Measurements from ENCODE around the gene GCH1. TPM values are rescaled to one million over a fixed set of nuclear protein-coding genes. Genes with fewer than 3 reads are reported as not detected.
A peak's percentile ranks its signal among the peaks of the same experiment; 100 is the strongest.

The GCH1 gene, protein sequence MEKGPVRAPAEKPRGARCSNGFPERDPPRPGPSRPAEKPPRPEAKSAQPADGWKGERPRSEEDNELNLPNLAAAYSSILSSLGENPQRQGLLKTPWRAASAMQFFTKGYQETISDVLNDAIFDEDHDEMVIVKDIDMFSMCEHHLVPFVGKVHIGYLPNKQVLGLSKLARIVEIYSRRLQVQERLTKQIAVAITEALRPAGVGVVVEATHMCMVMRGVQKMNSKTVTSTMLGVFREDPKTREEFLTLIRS
- 13.7 TPM for polyA plus RNA-seq (2012; ENCODE audit: low read depth, missing spikeins)

DNA sequence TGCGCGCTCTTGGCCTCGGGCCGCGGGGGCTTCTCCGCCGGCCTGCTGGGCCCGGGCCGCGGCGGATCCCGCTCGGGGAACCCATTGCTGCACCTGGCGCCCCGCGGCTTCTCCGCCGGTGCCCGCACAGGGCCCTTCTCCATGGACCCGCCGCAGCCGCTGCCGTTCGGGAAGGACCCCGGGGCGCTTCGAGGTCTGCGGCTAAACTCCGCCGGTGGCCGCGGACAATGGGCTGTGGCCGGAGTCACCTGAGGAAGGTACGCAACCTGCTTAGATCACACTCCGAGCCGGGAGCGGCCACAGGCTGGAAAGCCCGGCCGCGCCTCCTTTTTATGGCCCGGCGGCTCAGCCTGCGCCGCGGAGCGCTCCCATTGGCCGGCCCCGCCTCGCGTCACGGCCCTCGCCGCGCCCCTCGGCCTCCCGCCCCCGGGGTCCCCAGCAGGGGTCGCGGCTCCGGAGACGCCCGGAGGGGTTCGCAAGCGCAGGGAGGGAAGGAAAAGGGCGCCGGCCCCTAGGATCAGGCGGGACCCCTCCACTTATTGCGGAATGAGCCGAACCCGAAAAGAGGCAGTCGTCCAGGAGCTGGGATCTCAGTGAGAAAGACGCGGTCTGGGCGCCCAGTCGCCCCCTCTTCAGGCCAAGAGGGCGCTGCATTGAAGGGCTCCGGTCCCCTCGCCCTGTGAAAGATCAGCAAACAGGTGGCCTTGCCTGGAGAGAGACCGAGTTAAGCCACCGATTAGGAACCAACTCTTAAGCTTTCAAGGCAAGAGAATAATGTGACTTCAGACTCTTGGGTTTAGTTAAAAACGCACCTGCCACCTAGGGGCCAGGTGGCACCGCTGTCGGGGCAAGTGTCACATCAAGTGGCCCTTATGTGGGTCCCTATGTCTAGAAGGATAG is at the start of gene GCH1:
GCH1 (minus strand) TSS at position 306 of the 900 bp plus-strand sequence; CDS start at position 143, 163 bp downstream.
- FAIRE-seq (peak; percentile 94), DNase-seq (ENCODE audit: insufficient read length, low spot score) (peak; percentile 67)
- TF ChIP-seq POLR2A (IDR thresholded peaks at IDR 0.05; ENCODE audit: low read depth, low read length), result peak; percentile 97
- TF ChIP-seq POLR2AphosphoS5 (IDR thresholded peaks at IDR 0.05; ENCODE audit: low read depth, low read length), result peak; percentile 94
- TF ChIP-seq POU2F2 (IDR thresholded peaks at IDR 0.05; ENCODE audit: low read depth, low read length), result peak; percentile 68
- TF ChIP-seq SPI1 (IDR thresholded peaks at IDR 0.05; ENCODE audit: low read depth, low read length), result no peak
- TF ChIP-seq TAF1 (IDR thresholded peaks at IDR 0.05; ENCODE audit: low read depth, low read length), result peak; percentile 59; the same call in 1 of the 2 replicates
- TF ChIP-seq PAX5 (IDR thresholded peaks at IDR 0.05; ENCODE audit: insufficient read depth, low read length, severe bottlenecking), result no peak

DNA sequence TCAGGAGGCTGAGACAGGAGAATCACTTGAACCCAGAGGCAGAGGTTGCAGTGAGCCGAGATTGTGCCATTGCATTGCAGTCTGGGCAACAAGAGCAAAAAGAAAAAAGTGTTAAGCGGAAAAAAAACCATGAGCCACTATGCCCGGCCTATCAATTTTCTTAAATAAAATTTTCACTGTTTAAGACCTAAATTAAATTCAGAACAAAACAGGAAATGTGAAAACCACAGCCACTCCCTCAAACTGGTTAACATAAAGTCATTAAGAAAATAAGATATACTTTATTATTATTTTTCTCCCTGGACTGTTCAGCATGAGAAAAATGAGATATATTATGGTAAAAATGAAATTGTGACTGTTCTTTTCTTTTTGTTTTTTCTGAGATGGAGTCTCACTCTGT is 44.6 kb upstream of the GCH1 start:
- DNase-seq (ENCODE audit: insufficient read length, low spot score) (no peak), FAIRE-seq (no peak)
- TF ChIP-seq PAX5 (IDR thresholded peaks at IDR 0.05; ENCODE audit: insufficient read depth, low read length, severe bottlenecking) (no peak), POLR2A (IDR thresholded peaks at IDR 0.05; ENCODE audit: low read depth, low read length) (no peak), SPI1 (IDR thresholded peaks at IDR 0.05; ENCODE audit: low read depth, low read length) (no peak), POLR2AphosphoS5 (IDR thresholded peaks at IDR 0.05; ENCODE audit: low read depth, low read length) (no peak), POU2F2 (IDR thresholded peaks at IDR 0.05; ENCODE audit: low read depth, low read length) (no peak), TAF1 (IDR thresholded peaks at IDR 0.05; ENCODE audit: low read depth, low read length) (no peak)

DNA sequence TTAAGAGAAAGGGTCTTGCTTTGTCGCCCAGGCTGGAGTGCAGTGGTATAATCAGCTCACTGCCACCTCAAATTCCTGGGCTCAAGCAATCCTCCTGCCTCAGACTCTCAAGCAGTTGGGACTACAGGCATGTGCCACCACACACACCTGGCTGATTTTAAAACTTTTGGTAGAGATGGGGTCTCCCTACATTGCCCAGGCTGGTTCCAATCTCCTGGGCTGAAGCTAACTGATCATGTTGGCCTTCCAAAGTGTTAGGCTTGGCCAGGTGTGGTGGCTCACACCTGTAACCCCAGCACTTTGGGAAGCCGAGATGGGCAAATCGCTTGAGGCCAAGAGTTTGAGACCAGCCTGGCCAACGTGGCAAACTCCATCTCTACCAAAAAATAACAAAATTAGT is 43.9 kb upstream of the GCH1 start:
- TF ChIP-seq POLR2AphosphoS5 (IDR thresholded peaks at IDR 0.05; ENCODE audit: low read depth, low read length) (no peak), POU2F2 (IDR thresholded peaks at IDR 0.05; ENCODE audit: low read depth, low read length) (no peak), POLR2A (IDR thresholded peaks at IDR 0.05; ENCODE audit: low read depth, low read length) (no peak), TAF1 (IDR thresholded peaks at IDR 0.05; ENCODE audit: low read depth, low read length) (no peak), PAX5 (IDR thresholded peaks at IDR 0.05; ENCODE audit: insufficient read depth, low read length, severe bottlenecking) (no peak), SPI1 (IDR thresholded peaks at IDR 0.05; ENCODE audit: low read depth, low read length) (no peak)
- FAIRE-seq, result no peak
- DNase-seq (ENCODE audit: insufficient read length, low spot score), result no peak

DNA sequence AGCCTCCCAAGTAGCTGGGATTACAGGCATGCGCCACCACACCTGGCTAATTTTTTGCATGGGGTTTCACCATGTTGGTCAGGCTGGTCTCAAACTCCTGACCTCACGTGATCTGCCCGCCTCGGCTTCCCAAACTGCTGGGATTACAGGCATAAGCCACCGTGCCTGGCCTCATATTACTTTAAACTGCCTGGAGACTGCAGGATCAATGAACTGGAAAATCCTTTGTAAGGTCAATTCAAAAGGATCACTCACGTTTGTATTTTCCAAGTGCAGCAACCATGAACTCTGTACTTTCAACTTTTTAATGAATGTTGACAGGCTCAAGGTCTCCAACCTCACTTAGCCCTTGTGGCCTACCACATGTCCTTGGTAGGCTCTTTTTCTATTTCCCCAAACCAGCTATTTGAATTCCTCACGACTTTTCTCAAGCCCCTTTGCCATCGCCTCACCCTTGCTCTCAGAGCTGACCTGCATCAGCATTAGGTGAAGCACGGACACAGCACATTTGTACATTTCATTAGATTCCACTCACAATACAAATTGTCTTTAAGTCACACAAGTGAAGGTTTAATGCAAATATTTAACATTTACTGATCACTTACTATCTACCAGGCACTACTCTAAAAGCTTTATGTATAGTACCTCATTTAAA is 42.2 kb upstream of the GCH1 start:
- FAIRE-seq (no peak), DNase-seq (ENCODE audit: insufficient read length, low spot score) (no peak)
- no peak for TF ChIP-seq TAF1 (IDR thresholded peaks at IDR 0.05; ENCODE audit: low read depth, low read length)
- no peak for TF ChIP-seq POLR2AphosphoS5 (IDR thresholded peaks at IDR 0.05; ENCODE audit: low read depth, low read length)
- TF ChIP-seq POU2F2 (IDR thresholded peaks at IDR 0.05; ENCODE audit: low read depth, low read length), result no peak
- TF ChIP-seq PAX5 (IDR thresholded peaks at IDR 0.05; ENCODE audit: insufficient read depth, low read length, severe bottlenecking), result no peak
- TF ChIP-seq POLR2A (IDR thresholded peaks at IDR 0.05; ENCODE audit: low read depth, low read length), result no peak
- no peak for TF ChIP-seq SPI1 (IDR thresholded peaks at IDR 0.05; ENCODE audit: low read depth, low read length)

DNA sequence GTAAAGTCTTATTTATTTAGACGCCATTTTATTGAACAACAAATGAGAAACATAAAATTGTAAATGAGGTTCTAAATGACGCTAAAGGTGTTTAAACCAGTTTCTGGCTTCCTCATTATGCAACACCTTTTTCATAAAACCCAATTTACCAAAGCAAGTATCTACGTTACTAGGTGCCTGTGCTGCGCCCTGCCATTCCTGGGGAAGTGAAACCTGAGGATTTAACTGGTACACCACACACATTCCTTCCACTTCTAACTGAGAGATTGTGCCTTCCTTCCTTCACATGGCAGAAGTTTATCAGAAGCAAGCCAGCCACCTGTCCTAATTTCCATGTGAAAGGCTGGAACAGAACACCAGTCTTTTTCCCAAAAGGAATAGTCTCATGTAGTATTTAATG is 40.3 kb upstream of the GCH1 start:
- DNase-seq (ENCODE audit: insufficient read length, low spot score) (no peak), FAIRE-seq (no peak)
- TF ChIP-seq POLR2A (IDR thresholded peaks at IDR 0.05; ENCODE audit: low read depth, low read length) (no peak), SPI1 (IDR thresholded peaks at IDR 0.05; ENCODE audit: low read depth, low read length) (peak; percentile 79)

DNA sequence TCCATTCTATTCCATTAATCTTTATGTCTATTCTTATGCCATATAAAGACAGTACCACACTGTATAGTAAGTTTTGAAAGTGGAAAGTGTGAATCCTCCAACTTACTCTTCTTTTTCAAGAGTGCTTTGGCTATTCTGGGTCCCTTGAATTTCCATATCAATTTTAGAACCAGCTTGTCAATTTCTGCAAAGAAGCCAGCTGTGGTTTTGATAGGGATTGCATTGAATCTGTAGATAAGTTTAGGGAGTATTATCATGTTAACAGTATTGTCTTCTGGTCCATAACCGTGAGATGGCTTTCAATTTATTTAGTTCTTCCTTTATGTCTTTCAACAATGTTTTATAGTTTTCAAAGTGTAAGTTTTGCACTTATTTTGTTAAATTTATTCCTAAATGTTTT is 34.2 kb upstream of the GCH1 start:
- no peak for FAIRE-seq
- TF ChIP-seq POLR2AphosphoS5 (IDR thresholded peaks at IDR 0.05; ENCODE audit: low read depth, low read length), result no peak
- no peak for TF ChIP-seq PAX5 (IDR thresholded peaks at IDR 0.05; ENCODE audit: insufficient read depth, low read length, severe bottlenecking)
- TF ChIP-seq TAF1 (IDR thresholded peaks at IDR 0.05; ENCODE audit: low read depth, low read length), result no peak
- TF ChIP-seq POLR2A (IDR thresholded peaks at IDR 0.05; ENCODE audit: low read depth, low read length), result no peak
- TF ChIP-seq SPI1 (IDR thresholded peaks at IDR 0.05; ENCODE audit: low read depth, low read length), result no peak
- TF ChIP-seq POU2F2 (IDR thresholded peaks at IDR 0.05; ENCODE audit: low read depth, low read length), result no peak
- no peak for DNase-seq (ENCODE audit: insufficient read length, low spot score)

DNA sequence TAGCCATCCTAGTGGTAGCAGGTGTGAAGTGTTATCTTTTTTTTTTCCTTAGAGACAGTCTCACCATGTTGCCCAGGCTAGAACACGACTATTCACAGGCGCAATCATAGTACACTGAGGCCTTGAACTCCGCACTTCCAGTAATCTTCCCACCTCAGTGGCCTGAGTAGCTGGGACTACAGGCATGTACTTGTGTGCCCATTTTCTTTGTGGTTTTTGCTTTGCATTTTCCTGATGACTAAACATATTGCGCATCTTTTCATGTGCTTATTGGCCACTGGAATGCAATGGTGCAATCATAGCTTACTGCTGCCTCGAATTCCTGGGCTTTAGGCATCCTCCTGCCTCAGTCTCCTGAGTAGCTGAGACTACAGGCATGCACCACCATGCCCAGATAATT is 33.3 kb upstream of the GCH1 start:
- no peak for DNase-seq (ENCODE audit: insufficient read length, low spot score)
- no peak for FAIRE-seq
- no peak for TF ChIP-seq POLR2A (IDR thresholded peaks at IDR 0.05; ENCODE audit: low read depth, low read length)
- TF ChIP-seq PAX5 (IDR thresholded peaks at IDR 0.05; ENCODE audit: insufficient read depth, low read length, severe bottlenecking), result no peak

DNA sequence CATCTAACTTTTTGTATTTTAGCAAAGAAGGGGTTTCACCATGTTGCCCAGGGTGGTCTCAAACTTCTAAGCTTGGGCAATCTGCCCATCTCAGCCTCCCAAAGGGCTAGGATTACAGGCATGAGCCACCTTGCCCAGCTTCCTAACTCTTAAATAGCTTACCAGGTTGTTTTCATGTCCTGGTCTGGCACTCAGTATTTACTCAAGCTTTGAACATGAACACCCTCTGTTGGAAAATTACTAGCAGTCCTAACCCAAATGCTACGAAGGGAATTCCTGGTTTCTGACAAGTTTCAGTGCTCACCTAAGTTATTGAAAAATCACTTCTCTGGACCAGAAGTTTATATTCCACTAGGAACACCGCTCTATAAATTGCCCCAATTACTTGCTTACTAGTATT is 32.5 kb upstream of the GCH1 start:
- no peak for TF ChIP-seq POLR2A (IDR thresholded peaks at IDR 0.05; ENCODE audit: low read depth, low read length)
- no peak for DNase-seq (ENCODE audit: insufficient read length, low spot score)
- FAIRE-seq, result no peak

DNA sequence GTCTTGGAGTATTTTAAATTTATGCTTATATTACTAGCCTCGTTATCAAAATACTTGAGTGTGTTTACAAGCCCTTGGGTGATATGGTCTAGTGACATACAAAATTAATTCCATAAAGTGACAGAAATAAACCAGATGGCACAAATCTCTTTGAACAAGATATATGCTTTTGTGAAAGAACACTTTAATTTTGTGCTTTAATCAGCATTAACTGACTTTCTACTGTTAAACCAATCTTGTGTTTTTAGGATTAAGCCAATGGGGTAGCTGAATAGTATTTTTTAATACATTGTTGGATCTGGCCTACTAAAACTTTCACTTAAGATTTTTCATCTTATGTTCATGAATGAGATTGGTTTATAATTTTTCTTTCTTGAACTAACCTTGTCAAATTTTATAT is 30.4 kb upstream of the GCH1 start:
- DNase-seq (ENCODE audit: insufficient read length, low spot score) (no peak), FAIRE-seq (no peak)
- no peak for TF ChIP-seq SPI1 (IDR thresholded peaks at IDR 0.05; ENCODE audit: low read depth, low read length)
- TF ChIP-seq POLR2A (IDR thresholded peaks at IDR 0.05; ENCODE audit: low read depth, low read length), result no peak
- no peak for TF ChIP-seq TAF1 (IDR thresholded peaks at IDR 0.05; ENCODE audit: low read depth, low read length)
- no peak for TF ChIP-seq PAX5 (IDR thresholded peaks at IDR 0.05; ENCODE audit: insufficient read depth, low read length, severe bottlenecking)
- TF ChIP-seq POU2F2 (IDR thresholded peaks at IDR 0.05; ENCODE audit: low read depth, low read length), result no peak
- TF ChIP-seq POLR2AphosphoS5 (IDR thresholded peaks at IDR 0.05; ENCODE audit: low read depth, low read length), result no peak

Data from GM12891 (cell line).